GM08714 (cell line): ENCODE measurements around the gene NOVA1.
A peak's percentile ranks its signal among the peaks of the same experiment; 100 is the strongest.

Experiments
- H3K4me3 ChIP-seq: fragments of 200-500 bp; sonication (Bioruptor generic); 2 replicates; pipeline ENCODE4 v1.5.1; 2014; ENCODE audit warnings: mild to moderate bottlenecking, low read length, inconsistent platforms
- ZNF274 ChIP-seq: IDR thresholded peaks from 2 replicates; pipeline ENCODE4 v1.6.1; 2012; ENCODE audit warnings: mild to moderate bottlenecking, low read depth, low read length

Gene NOVA1

DNA sequence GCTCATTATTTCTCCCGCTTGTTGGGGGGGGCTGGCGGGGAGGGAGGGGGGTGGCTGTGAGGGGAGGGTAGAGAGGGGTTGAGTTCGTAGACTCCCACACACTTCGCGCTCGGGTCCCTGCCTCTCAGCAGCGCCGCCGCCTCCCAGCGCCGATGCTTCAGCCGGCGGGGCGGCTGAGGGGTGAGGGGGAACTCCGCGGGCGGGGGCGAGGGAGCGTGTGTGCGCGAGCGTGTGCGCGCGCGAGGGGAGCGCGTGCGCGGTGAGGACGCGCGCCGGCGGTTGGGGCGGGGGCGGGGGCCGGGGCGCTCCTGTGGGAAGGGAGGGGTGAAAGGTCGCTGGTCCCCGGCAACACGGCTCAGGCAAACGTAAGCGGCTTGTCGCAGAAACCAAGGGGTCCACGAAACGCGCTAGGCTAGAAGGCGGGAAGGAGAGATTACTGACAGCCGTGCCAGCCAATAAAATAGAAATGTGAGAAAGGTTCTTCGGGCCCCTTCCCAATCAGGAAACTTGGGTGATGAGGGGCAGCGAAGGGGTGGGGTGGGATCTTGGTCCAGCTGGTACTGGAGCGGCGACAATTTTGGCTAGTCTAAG, 343 bp upstream of the NOVA1 start:
- H3K4me3 ChIP-seq: no peak overlapping the region
- no peak for TF ChIP-seq ZNF274

DNA sequence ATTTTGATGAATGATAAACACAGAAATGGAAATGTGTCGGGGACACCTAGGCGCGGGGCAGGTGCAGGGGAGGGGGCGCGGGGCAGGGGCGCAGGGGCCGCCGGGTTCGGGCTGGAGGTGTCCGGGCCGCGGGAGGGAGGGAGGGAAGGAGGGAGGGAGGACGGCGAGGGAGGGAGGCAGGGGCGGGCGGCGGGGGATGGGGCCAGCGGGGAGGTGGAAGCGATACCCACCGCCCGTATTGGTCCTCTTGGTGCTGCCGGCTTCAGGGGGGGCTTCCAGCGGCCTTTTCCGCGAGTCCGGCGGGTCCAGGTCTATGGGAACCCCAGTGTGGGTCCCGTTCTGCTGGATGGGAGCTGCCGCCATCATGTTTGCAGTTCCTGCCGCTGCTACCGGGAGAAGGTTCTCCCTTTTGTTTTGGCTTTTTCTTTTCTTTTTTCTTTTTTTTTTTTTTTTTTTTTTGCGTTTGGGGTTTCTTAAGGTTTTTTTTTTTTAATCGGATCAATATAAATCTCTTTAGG, 703 bp downstream of the NOVA1 start:
- no peak for TF ChIP-seq ZNF274
- peak overlapping the region; percentile 39; the same call in 1 of the 2 replicates for H3K4me3 ChIP-seq

DNA sequence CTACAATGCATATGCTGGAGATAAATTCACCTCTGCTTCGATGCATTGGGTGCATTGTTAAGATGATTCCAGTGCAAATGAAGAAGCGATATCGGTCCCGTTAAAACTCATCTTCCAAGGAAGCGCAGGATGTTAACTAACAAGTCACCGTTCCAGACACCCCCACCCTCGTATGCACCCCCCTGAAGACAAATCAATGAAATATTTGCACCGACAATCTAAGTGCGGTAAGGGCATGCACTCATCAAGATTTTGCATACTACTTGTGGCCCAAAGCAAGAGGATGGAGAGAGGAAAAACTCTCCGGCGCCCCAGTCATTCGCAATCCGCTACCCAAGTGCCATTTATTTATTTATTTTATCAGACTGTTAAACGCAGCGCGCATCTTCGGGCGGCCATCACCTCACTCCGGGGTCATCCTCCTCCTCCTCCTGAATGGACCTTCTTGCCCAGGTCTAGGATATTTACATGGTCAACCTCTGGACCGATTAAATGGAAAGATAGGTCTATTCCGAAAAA, 1.2 kb downstream of the NOVA1 start:
- peak overlapping the region; percentile 12; the same call in 1 of the 2 replicates for H3K4me3 ChIP-seq
- no peak for TF ChIP-seq ZNF274

DNA sequence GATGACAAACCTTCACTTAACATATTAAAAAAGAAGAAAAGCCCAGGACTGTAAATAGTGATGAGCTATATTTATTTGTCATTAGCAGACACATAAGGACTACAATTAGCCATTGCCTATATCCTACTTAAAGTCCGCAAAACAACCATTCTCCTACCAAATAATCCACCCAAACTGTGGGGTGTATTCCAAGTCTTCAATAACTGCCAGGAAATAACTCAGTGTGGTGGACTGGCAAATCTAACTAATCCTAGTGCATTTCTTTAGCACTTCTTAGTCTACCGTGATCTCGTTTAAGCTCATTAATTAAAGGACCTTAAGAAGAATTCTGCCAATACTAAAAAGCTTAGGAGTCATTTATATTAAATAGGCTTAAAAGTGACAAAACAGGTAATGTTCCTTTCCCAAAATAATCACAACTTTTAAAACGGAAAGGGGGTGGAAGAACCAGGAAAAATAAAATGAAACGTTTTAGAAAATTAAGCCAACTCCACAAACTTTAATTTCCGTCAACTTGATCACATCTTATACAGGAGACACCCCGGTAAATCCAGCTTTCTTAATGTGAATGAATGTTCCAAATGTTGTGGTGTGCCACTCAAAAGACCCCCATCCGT, 1.8 kb downstream of the NOVA1 start:
- TF ChIP-seq ZNF274: no peak
- peak overlapping the region; percentile 12; the same call in 1 of the 2 replicates for H3K4me3 ChIP-seq

DNA sequence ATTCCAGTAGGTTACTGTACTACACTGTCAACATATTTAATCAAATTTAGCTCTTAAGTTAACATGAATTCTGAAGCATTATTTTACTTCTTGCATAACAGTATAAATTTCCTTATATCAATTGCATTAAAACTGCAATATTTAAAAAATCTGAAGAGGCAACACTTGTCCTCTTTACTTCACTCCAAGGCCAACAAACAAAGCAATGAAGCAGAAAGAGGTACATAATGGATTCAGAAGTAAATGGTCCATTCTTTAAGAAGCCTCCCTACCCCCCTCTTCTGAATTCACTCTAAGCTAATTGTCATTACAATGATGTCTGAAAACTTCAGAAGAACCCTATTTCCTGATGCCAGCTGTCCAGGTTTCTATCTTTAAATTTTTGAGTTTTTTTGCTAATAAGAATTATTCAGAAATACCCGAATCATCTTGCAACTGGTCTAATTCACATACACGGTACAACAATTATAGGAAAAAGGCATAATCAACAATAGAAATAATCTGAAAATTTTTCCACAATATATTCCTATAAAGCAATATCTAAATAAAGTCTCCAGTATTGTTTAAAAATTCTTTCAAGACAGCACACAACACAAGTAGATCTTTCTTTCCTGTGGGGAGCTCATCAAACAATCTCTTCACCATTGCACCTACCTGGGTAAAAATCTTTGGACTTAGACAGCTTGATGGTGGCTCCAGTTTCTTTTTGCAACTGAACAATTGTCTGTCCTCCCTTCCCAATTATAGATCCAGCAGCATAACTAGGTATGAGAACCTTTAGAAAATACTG, 2.9 kb downstream of the NOVA1 start:
- TF ChIP-seq ZNF274: no peak
- no peak overlapping the region for H3K4me3 ChIP-seq

DNA sequence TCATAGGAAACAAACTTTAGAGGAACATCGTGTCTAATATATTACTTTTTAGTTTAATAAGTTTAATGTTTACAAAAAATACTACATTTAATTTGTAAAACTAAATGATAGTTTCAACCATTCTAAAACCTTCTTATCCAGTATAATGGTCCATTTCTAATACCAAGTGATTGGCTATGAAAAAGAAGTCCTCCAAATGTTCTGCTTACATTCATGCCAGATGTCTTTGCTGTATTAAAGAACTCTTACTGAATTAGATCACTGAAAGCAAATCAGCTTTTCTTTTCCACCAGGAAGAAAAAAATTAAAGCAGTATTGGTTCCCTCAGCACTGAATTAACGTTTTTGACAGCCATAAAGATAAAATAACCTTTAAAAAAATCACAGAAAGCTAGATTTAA, 3.7 kb downstream of the NOVA1 start:
- no peak for TF ChIP-seq ZNF274
- H3K4me3 ChIP-seq: no peak overlapping the region

DNA sequence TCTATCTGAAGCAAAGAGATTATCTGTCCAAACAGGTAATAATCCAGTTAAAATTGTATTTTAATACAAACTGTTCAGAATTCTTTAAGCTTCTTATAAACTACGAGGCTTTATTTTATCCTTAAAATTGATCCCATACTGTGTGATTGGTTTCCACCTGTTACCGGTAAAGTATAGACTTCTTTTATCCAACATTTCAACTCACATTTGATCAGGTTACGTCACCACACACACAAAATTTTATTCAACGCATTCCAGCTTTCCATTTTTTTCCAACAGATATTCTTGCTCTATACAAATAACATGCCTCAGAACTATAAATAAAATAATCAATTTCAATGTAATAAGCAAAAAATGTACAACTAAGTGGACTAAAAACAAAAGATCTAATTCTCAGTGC, 4.5 kb downstream of the NOVA1 start:
- no peak overlapping the region for H3K4me3 ChIP-seq
- no peak for TF ChIP-seq ZNF274

DNA sequence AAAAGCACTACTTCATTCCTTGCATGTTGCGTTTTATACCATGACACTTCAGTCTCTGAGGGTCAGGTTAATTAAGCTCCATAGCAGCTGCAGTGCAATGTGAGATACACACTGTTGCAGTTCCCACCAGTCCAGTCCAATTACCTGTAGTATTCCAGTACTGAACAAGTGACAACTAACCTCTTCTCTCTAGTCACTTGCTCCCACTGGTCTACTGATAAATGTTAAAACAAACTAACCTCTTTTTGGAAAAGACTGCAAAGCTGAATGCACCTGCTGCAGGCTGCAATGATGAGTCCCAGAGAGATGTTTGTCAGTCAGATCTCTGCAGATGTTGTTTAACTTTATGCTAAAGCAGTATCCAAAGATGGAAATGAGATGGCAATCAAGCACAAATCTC, 7.9 kb downstream of the NOVA1 start:
- no peak overlapping the region for H3K4me3 ChIP-seq
- no peak for TF ChIP-seq ZNF274

DNA sequence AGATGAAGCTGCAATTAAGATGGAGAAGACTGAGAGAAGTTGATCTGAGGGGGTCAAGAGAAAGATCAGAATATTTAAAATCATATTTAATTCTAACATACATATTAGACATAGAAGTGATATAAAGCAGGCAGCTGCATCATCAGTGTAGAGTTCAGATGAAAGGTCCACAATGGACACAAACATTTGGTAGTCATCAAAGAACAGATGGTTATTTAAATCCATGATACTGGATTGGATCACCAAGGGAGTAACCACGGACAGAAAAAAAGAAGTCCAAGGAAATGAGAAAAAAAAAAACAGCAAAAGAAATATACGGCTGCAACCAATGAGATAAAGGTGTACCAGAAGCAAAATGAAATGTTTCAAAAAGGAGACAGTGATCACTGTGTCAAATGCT, 20.1 kb downstream of the NOVA1 start:
- H3K4me3 ChIP-seq: no peak overlapping the region
- TF ChIP-seq ZNF274: no peak

DNA sequence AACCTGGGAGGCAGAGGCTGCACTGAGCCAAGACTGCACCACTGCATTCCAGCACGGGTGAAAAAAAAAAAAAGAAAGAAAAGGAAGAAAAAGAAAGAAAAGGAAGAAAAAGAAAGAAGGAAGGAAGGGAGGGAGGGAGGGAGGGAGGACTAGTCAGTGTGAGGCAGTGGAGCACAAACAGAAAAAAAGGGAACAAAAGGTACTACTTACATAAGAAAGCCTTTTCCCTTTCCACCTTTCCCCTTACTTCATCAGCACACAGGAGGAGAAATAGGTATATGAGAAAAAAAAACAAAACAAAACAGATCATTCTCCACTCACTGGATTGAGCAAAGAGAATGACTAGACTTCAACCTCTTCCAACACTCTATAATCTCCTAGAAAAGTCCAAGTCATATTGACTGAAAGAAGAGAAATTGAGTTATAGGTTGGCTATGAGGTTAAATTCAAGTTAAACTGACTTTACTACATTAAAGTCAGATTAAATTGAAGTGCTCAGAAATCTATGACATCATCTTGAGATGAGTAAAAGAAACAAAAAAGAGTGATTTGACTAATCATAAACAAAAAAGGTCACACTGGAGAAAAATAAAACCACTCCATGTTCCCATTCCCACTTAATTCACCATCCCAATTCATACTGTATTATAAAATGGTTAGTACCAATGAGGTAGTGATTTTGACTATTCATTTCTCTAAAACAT, 43.6 kb downstream of the NOVA1 start:
- no peak overlapping the region for H3K4me3 ChIP-seq
- TF ChIP-seq ZNF274: no peak

DNA sequence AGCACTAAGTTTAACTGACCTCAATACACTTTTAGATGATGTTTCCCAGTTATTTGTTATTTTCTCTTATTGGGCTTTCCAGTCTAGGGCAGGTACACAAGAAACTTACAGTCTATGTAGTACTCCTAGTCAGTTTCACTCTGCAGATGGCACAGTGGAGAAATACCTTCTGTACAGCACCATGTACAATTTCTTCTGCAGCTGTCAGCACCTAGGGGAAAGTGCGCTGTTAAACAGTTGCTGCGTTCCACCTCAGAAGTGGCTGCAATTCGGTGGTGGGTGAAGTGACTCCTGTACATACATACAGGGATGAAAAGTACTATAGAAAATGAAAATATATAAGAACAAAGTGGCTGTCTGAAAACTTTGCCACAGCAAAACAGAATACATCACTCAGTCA, 48.3 kb downstream of the NOVA1 start:
- H3K4me3 ChIP-seq: no peak overlapping the region
- TF ChIP-seq ZNF274: no peak

DNA sequence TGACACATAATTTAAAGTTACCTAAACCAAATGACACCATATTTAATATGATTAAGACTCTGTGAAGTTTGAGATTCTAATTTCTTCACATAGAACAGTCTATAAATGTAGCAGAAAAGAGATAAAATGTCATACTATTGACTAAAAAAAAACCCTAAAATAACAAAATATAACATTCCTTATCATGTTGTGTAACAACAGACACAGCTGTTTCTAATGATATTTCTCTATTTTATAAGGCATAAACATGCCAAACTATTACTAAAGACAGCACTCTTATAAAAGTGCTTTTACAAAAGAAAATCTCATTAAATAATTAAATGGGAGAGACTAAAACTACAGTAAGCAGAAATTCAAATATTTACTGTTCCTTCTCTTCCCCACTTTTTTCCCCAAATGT, 49.4 kb downstream of the NOVA1 start:
- H3K4me3 ChIP-seq: no peak overlapping the region
- TF ChIP-seq ZNF274: no peak

DNA sequence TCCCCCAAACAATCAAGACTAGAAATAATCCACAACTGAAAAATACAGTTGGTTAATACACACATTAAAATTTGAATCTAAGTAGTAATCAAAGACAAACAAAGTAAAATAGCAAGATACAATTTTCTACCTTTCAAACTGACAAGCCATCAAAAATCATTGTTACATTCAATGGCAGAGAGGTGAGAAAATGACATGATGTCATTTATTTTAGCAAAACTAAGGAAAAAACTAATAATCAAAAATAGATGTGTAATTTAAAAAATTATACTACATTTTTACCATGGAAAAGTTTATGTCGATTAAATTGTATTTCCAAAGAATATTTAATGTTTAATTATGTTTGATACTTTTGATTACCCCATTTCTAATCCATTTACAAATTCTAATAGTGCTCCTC, 59.7 kb downstream of the NOVA1 start:
- no peak for TF ChIP-seq ZNF274
- no peak overlapping the region for H3K4me3 ChIP-seq

DNA sequence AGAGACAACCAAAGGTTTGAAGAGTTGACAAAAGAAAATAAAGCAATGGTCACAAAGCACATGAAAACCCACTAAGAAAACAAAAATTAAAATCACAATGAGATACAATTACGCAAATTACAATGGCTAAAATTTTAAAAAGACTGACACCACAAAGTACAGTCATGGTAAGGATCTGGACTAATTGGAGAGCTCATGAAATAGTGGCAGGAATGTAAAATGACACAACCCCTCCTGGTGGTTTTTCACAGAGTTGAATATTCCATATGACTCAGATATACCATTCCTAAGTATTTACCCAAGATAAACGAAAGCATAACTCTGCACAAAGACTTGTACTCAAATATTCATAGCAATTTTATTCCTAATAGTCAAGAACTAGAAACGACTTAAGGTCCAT, 65.9 kb downstream of the NOVA1 start:
- H3K4me3 ChIP-seq: no peak overlapping the region
- no peak for TF ChIP-seq ZNF274
